Amygdala (tissue), 56 donors: ENCODE data around the gene SLC6A12.
"Not testable (repeated sequence)": the region's sequence is repeated elsewhere in the genome, so short reads cannot be mapped to it uniquely, and the experiment has no call there.

ENCODE experiments used
- DNase-seq, 56 donors: peaks; one replicate each; lab custom pipeline; 2025; lab: John Stamatoyannopoulos, UW

The SLC6A12 gene

DNA sequence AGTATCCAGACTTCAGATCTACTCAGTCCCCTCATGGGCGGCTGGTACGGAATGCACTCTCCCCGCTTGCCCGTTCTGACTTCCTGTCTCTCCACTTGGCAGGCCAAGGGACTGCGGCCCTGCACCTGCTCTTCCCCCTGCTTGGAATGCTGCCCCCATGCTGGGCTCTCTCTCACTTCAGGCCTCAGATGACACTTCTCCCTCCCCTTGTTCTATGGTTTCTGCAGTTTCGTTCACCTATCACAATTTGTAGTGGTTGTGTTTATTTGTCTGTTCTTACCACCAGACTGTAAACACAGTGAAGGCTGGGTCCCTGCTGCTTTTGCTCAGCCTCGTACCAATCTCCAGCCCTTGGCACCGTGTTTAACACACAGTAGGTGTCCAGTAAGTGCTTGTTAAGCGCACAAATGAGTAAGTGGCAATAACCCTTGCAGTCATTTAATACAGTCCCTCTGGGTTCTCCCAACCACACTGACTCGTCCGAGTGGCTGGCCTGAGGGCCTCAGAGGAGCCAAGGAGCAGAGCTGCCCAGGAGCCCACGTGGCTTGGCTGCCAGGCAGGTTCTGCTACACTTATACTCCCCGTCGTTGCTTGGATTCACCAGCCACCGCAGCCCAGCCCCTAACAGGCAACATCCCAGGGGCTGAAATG is 11.8 kb downstream of the SLC6A12 start:
- DNase-seq = peak in 7 of 56 donors; percentile 12 to 43 (median 18)

DNA sequence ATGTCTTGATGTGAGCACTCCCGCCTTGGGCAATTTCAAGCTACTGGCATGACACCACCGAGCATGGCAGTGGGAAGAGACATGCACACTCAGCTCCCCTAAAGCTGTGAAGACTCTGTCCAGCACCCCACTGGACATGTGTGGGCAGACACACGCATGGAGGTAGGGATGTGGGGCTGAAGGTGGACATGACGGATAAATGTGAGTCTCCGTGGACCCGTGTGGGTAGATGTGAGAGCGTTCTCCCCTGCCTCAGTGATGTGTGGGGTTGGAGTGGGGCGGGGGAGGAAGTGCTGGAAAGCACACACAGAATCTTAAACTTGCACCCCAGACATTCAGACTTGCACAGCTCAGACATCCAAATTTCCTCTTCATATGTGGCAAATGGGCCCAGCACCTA is 12.6 kb downstream of the SLC6A12 start:
- no peak for DNase-seq

DNA sequence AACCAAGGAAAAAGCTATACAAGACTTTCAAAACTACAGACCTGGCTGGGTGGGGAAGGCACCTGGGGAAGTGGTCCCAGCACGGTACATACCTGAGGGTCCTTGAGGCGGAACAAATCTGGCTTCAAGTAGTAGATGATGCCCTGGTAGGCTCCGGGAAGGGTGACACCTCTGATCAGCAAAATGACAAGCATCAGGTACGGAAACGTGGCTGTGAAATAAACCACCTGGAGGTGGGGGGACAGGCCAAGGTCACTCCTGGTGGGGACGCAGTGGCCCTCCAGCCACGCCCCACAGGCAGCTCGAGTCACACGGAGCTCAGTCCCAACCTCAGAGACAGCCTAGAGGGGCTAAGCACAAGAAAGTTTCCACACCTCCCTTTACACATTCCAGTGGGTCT is 15.3 kb downstream of the SLC6A12 start:
- DNase-seq = peak in 1 of 56 donors; percentile 16

DNA sequence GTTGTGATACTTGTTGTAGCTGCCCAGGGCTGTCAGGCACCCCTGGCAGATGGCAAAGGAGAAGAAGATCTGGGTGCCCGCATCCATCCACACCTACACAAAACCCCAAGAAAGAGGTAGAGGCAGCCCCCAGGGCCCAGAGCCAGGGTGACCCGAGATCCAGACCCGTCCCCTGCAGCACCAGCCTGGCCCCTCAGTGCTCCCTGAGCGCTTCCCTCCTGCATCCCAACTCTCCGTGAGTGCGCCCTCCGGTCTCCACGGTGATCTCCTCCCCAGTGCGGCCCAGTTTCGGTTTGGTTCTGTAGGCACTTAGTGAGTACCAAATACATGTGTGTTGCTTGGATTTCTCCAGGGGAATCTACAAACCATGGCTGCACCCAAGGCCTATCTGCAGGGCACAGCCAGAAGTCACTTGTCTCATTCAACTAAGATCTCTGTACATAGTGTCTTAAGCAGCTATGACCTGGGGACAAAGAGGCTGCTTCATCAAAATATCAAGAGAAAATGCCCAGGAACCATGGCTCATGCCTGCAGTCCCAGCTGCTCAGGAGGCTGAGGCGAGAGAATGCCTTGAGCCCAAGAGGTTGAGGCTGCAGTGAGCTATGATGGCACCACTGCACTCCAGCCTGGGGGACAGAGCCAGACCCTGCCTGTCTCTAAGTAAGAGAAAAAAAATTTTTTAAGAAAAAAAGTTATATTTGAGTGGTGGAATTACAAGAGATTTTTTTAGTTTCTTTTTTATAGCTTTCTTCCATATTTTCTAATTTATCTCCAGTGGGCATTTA is 15.9 kb downstream of the SLC6A12 start:
- no peak for DNase-seq

DNA sequence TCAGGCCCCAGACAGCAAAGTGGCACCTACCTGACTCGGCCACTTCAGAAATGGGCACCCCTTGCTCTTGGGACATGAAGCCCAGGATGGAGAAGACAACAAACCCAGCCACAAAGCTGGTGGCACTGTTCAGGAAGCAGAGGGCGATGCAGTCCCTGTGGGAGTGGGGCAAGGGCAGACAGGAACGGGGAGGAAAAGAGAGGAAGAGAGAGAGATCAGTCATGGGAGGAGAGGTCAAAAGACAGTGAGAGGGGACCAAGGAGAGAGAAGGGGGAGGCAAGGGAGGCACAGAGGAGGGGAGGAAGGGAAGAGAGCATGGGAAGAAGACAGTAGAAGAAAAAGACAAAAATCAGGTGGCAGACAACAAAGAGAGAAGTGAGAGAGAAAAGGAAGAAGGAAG is 16.6 kb downstream of the SLC6A12 start:
- no peak for DNase-seq

DNA sequence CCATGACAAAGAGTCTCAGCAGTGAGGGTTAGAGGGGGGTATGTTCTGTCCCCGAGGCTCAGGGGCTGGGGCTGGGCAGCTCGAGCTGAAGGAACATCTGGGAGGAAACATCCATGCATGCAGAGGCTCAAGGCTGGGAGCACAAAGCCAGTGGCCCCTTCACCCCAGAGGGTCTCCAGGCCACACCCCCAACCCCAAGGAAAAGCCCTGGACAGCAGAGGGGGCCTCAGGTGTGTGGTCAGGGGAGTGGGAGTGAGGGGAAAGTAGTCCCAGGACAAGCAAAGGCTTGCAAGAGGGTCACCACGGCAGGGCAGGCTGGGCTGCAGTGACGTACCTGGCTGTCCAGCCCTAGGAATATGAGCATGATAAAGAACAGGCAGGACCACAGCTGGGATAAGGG is 17.5 kb downstream of the SLC6A12 start:
- DNase-seq = no peak

DNA sequence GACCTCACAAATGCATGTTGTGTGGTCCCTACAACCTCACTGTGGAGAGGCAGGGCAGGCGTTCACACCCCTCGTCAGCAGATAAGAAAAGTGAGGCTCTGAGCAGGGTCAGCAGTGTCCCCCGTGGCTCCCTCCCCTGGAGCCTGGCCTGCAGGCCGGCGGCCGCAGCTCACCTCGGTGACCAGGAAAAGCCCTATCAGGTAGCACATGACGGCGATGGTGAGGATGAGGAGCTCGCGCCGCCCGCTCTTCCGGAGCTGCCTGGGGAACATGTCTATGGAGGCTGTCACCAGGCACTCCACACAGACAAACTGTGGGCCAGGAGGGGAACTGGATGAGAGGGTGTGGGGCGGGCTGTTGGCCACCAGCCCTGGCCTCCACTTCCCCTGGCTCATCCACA is 18.0 kb downstream of the SLC6A12 start:
- no peak for DNase-seq

DNA sequence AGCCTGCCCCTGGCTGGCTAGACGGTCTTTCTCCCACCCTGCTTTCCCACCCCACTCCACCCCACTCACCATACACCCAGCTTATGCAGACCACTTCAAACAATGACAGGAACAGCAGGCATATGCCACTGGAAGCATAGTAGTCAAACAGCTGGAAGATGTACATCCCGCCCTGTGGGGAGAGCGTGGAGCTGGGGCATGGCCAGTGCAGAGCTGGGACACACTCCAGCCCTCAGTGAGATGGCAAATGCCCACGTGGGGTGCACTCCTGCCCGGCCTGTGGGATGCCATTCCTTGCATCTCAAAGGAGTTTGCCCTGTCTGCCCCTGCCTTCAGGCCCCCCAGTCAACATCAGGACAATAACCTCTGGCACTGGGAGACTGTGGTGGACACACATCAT is 18.8 kb downstream of the SLC6A12 start:
- no peak for DNase-seq

DNA sequence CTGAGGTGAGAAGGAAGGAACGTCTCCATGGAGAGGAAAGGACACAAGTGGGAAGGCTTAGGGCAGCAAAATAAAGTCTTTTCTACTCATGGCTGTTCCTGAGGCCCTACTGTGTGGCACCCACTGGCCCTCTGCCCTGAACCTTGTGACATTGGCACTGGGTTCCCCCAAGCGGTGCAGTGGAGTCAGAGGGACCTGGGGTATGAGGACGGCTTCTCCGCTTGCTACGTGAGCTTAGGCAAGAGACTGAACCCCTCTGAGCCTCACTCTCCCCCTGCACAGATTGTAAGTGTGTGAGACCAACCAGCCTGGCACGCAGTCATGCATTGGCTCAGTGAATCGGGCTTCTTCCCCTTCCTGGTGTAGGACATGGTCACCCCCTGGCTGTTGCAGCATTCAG is 19.7 kb downstream of the SLC6A12 start:
- DNase-seq = no peak

DNA sequence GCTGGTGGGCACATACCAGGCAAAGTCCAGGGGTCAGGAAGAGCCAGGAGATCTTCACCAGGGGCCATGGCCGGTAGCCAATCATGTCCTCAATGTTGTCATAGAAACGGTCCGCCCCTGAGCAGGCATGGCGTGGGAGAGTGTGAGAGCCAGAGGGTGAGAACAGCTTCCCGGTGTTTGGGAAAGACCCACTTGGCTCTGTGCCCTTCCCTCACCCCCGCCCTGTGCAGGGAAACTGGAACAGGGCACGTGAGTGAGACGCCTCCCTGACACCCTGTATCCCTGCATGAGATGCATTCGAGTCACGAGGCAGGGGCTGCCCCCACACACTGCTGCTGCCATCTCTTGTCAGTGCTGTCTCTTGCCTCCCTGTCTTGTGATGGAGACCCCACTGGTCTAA is 20.7 kb downstream of the SLC6A12 start:
- peak in 33 of 56 donors; percentile 9 to 90 (median 39) for DNase-seq

DNA sequence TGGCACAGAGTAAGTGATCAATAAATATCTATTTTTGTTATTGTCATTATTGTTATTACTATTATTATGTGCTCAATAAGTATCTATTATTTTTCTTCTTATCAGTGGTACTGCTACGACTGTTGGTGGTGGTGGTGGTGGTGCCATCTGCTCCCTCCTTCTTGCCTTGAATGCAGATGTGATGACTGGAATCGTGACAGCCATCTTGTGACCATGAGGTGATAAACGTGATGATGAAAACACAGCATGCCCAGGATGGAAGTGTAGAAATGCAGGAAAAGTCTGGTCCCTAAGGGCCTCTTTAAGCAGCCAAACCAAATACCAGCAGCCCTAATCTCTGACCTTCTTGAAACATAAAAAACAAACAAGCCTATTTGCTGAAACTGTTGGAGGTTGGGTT is 22.4 kb downstream of the SLC6A12 start:
- no peak for DNase-seq

DNA sequence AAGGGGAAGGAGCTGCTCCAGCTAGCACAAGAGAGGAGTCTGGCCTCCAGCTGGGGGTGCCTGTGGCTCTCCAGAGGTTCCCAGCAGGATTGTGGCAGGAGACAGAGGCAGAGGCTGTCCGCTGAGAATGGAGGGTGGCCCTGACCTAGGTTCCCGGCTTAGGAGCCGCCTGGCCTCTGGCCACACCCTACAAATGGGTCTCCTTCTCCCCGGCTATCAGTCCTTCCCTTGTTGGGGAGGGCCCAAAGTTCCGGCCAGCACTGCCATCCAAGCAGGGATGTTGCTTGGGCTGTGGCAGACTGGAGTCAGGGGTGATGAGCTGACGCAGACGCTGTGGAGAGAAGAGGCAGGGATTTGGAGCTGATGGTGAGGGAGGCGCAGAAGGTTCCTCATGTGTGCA is 23.1 kb downstream of the SLC6A12 start:
- no peak for DNase-seq

DNA sequence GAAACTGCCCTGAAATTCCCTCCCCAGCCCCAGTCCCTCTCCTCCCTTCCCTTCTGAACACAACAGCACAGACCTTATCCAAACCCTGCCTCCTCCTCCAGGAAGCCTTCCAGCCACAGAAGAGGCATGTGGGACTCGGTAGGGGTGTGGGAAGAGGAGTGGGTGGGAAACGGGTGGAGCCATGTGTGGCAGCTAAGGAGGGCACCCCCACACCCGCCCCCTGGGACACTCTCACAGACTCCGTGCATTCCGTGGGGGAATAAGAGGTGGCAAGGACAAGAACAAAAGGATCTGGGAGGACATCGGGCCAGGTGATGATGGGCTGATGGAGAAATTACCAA is 24.4 kb downstream of the SLC6A12 start:
- no peak for DNase-seq

DNA sequence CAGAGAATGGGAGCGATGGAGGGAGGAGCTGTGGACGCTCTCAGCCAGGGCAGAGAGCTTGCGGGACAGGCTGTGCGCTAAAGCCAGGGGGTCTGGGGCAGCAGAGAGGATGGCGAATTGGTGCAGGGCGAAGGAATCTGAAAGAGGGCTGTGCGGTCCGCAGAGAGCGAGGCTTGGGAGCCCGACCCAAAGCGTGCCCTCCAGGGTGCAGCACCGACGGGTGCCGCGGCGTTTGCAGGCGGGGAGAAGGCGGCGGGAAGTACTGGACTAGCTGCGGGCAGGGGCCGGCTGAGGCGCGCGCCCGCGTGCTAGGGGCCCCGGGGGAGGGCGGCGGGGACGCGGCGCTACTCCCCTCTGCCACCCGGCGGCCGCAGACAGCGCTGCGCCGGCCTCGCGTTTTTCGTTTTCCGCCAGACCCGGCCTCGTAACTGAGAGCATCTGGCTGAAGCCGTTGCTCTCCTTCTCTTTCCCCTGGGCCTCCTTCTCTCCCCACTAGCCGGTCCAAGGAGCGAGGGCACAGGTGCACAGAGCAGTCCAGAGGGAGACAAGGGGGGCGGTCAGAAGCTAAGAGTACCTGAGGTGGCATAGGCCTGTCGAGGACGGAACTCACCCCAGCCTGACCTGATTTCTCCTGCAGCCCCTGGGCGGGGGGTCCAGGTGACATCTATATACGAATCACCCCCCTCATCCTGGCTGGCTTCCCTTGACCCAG is 24.9 kb downstream of the SLC6A12 start:
- DNase-seq = peak in 41 of 56 donors; percentile 17 to 78 (median 44)

DNA sequence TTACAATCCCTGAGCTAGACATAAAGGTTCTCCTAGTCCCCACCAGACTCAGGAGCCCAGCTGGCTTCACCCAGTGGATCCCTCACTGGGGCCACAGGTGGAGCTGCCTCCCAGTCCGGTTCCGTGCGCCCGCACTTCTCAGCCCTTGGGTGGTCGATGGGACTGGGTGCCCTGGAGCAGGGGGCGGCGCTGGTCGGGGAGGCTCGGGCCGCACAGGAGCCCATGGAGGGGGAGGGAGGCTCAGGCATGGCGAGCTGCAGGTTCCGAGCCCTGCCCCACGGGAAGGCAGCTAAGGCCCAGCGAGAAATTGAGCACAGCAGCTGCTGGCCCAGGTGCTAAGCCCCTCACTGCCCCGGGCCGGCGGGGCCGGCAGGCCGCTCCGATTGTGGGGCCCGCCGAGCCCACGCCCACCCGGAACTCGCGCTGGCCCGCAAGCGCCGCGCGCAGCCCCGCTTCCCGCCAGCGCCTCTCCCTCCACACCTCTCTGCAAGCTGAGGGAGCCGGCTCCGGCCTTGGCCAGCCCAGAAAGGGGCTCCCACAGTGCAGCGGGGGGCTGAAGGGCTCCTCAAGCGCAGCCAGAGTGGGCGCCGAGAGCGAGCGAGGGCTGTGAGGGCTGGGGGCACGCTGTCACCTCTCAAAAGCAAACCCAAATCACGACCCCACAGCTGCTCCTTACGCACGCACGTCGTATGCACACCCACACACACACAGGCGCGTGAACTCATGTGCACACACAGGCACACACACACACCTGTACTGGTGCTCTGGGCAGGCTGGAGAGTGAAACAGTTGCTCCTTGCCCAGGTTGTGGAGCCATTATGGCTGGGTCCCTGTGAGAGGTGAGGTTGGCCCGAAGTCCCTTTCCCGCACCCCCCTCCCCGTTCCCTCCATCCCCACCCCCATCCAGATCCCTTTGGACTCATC is 25.7 kb downstream of the SLC6A12 start:
- not testable (repeated sequence) for DNase-seq

DNA sequence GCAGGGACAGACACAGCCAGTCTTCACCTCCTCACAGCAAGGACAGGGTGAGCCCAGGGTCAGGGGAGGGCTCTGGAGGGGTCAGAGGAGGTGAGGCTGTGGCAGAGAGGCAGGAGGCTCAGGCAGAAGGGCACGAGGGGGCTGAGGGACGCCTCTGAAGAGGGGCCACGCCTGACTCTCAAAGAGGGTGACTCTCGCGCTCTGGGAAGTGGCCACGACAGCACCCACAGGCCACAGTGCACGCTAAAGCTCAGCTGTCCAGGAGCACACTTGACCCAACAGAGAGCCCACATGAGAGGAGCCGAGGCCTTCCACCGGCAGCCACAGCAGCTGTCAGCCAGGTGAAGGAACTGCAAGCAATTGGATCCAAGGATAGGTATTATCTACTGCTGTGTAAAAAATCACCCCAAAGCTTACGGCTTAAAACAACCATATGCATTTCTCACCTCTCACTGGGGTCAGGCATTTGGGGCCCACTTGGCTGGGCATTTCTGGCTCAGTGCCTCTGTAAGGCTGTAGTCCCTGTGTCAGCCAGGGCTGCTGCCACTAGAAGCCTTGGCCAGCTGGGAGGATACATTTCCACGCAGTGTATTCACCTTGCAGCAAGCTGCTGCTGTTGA is 27.8 kb downstream of the SLC6A12 start:
- DNase-seq = no peak

DNA sequence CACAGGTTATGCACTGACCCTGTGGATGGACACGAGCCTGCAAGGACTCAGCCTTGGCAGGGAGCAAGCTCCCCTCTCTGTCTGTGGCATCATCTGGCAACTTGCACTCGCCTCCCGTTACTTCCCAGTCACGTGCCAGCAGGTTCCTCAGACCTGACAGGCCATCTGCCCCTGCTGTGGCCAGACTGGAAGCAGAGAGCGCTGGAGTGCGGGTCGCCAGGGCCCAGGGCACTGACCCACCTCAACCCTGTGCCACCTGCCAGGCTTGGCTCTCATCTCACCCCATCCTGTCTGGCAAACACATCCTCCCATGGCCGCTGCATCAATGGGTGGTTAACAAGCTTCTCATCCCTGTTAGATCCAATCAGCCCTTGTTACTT is 28.4 kb downstream of the SLC6A12 start:
- DNase-seq = no peak

DNA sequence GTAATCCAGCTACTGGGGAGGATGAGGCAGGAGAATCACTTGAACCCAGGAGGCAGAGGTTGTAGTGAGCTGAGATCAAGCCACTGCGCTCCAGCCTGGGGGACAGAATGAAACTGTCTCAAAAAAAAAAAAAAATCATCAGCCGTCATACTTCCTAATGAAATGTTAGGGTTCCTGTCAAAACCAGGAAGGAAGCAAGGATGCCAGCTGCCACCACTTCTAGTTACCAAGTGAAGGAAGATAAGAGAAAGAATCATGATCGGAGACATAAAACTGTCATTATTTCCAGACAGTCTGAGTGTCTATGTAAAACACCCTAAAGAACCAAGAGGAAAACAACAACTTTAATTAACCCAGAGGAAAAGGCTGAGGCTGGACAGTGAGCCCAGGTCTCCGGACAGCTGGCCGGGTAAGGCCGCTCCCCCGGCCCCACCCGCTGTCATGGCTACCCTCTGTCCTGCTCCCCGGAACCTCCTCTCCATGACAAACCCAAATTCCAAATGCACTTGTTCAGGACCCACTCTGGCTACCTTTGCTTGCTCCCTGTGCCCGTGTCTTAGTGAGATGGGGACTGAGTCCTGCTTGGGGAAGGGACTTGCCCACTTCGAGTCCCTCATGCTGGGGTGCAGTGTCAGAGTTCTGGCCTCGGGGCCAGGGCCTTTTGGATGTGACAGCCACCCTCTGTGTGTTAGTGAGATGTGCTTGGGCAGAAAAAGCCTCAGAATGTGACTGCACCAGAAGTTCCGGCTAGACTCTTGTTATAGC is 29.0 kb downstream of the SLC6A12 start:
- no peak for DNase-seq

DNA sequence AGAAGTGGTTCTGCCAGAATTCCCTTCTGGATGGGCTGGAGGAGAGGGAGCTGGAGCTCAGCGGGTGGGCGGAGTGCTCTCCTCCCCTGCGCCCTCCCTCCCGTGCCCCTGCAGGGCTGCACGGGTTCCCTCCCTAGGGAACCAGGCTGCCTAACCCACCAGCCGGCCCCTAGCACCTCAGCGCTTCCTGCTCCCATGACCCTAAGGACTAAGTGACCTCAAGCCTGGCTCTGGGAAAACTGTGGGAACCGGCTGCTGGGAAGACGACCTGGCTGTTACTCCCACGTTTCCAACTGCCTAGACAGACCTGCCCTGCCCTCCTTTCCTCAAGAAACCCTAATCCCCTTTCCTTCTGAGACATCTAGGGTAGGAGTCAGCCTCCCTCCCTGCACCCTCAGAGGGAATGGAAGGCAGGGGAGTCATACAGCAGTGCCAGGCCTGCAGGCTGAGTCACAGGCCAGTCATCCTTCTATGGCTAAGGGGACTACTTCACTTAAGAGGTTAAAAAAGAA is 31.5 kb downstream of the SLC6A12 start:
- DNase-seq = no peak
